Measurements from ENCODE around the gene CA10.

CA10 gene

DNA sequence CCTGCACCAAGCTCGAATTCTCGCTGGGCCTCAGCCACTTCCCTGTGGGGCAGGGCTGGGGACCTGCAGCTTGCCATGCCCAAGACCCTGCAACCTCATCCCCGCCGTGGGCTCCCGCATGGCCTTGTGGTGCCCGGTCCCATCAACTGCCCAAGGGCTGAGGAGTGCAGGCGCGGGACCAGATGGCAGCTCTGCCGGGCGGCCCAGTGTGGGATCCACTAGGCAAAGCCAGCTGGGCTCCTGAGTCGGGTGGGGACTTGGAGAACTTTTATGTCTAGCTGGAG lies 489.6 kb downstream of the CA10 start:
- no peak for DNase-seq

DNA sequence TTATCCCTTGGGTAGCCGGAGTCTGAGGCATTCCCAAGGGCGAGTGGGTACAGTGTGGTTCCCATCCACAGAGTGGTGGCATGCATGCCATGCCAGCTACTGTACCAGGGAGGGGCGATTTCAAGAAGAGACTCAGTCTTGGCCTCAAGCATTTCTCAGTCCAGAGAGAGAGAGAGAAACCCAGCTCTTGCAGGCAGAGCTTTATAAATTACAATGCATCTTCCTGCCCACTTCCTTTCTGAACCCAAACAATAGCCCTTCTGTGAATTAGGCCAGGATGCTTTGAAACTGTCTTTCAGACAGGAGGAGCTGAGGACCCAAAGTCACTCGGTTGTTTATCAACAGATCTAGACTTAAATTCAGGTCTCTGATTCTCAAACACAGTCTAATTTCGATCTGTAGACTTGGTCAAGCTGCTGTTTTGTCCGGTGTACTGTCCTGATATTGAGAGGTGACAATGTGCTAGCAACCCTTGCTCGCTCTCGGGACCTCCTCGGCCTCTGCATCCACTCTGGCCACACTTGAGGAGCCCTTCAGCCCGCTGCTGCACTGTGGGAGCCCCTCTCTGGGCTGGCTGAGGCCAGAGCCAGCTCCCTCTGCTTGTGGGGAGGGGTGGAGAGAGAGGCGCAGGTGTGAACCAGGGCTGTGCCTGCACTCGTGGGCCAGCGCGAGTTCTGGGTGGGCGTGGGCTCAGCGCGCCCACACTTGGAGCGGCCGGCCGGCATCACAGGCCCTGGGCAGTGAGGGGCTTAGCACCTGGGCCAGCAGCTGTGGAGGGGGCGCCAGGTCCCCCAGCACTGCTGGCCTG lies 490.2 kb downstream of the CA10 start:
- DNase-seq: no peak

DNA sequence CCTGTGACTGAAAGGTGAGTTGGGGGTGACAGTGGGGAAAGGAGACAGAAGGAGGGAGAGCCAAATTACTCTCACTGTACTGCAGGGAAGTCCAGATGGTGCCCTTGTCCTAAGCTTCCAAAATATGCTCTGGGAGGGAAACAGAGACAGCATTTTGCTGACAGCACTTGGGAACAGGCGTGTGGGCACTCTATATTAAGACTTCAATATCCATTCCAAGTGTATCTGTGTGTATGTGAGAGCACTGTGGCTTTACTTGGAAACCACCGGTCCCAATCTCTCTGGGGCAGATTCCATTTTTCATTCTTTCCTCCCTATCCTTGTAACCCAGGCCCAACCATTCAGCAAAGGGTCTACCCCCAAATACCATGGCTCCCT lies 490.8 kb downstream of the CA10 start:
- DNase-seq: no peak

DNA sequence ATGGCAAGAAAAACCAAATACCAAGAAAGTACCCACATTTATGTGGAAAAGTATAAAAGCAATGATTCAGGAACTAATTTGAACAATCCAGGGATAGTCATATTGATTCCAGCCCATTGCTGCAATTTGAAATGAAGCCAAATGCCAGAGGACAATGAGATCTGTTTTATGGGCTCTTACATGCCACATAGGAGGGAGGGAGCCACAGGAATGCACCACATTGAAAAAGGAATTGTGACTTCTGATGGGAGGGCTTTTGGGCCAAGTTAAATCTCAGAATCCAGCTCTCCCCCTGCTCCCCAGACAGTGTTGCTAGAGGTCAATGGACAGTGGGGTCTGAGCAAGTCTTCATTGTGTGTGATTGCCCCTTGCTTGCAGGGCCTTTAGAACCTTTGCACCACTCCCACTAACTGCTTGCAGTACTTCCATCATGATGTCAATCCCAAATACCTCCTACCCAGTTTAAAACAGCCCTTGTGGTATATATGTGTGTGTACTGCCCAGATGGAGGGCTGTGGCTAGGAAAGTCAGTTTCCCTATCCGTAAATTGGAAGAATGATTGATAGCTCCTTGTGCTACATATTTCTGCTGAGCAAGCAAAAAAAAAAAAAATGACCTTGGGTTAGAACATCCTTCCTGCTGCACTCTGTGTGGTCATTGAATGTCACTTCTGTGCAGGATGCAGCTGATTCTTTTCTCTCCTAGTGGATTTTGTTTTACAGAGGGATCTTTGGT lies 491.4 kb downstream of the CA10 start:
- DNase-seq: no peak

DNA sequence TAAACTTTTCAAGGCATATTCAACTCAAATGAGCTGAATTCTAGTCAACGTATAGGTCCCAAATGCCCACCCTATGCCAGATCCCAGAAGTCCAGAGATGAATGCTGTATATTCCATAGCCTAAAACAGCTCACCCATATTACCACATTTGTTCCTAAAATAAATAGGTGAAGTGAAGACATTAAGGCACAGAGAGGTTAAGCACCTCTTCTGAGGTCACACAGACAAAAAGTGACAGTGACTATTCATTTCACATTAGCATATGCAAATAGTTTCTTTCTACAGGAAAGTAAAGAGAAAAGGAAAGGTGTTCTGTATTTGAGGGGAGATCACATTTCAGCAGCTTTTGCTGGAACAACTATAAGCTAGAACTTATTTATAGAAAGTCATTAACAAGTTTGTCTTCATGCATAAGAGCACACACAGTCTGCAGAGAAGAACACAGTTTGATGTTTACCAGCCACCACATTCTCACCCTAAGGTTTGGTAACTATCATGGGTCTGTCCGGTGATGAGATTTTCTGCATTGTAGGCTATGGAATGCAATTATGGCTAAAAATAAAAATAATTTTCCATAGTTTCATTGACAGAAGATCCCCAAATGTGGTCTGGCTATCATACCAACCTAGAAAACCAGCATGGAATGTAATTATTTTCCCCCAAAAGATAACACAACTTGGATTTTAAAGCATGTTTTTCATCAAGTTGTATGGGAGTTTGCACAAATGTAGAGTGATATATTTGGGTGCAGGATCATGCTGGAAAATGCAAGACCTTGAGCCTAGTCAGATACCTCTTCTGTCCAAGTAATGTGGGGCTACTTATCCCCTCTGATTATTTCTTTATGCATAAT lies 496.1 kb downstream of the CA10 start:
- no peak for DNase-seq

DNA sequence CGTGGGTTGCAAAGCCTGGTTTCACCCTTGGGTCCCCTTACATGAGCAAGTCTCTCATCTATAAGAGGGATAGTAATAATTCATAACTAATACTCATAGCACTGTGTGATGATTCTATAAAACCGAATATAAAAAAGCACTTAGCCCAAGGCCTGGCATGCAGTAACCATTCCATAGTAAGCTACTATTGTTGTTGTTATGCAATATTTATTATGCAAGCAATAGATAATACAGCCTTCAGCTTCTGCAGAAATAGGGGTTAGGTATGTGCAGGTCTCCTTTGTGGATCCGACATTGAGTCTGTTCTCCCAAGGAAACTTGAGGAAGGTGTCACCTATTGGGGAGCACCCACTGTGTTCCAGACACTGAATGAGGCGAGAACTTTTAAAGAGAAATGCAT lies 497.1 kb downstream of the CA10 start:
- no peak for DNase-seq

DNA sequence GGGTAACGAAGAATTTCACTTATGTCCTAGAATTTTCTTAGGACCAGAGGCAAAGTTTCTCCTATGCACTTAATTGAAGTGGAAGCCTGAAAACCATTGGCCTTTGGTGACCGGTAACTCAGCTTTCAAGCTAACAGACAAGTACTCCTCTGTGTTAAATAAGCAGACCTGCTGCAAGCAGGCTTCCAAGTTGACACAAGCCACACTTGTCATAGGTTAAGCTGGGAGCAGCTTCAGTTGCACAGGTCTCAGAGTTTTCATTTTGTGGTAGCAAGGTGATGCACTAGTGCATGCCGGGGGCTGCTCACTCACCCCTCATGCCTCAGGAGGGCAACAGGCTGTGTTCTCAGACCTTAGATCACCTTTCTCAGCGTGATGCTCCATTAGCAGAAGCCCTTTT lies 498.2 kb downstream of the CA10 start:
- no peak for DNase-seq

DNA sequence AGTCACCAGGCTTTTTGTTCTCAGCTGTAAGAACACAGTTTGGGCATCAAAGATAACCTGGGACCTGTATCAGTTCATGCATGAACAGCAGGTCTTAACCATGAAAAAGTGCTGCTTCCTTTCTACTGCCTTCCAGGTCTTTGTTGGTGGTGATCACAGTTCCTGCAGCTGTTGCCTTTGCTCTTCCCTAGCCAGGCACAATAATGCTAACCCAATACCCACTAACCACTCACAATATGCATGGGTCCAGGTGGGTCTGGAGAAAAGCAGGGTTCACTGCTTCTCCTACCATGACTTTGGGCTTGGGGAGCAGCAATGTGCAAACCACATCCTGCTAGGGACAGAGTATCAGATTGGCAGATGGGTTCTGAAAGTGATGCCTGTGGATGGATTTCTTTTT lies 501.3 kb downstream of the CA10 start:
- no peak for DNase-seq

DNA sequence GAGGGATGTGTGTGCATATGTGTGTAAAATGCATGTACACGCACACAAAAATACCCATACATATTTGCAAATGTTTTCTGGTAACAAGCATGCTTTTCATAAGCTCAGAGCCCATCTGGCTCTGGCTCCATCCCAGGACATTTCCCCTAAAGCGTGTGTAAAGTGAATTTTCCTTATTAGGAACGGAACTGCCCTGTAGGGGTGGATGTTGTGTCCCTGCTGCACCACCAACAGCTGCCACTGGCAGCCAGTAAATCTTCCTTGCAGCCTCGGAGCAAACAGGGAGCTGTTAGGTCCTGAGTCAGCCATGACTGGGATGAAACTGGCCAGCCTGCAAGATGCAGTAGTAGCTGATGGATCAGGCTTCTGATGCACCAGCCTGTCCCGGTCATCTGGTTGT lies 504.6 kb downstream of the CA10 start:
- no peak for DNase-seq

DNA sequence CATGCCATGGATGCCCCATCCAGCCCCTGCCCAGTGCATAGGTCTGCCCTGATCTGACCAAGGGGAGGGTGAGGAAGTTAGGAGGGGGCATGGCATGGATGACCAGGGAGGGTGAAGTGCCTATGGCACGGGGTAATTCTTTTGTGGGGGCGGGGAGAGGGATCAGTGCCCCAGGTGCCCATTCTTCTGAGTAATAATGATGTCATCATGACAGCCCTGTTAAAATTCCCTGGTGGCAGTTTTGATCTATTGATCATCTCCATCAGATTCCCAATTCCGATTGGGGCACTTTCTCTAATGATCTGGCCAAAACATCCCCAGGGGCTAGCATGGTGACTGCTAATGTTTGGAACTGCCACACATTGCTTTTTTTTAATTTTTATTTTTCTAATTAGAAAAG lies 506.0 kb downstream of the CA10 start:
- DNase-seq: no peak

DNA sequence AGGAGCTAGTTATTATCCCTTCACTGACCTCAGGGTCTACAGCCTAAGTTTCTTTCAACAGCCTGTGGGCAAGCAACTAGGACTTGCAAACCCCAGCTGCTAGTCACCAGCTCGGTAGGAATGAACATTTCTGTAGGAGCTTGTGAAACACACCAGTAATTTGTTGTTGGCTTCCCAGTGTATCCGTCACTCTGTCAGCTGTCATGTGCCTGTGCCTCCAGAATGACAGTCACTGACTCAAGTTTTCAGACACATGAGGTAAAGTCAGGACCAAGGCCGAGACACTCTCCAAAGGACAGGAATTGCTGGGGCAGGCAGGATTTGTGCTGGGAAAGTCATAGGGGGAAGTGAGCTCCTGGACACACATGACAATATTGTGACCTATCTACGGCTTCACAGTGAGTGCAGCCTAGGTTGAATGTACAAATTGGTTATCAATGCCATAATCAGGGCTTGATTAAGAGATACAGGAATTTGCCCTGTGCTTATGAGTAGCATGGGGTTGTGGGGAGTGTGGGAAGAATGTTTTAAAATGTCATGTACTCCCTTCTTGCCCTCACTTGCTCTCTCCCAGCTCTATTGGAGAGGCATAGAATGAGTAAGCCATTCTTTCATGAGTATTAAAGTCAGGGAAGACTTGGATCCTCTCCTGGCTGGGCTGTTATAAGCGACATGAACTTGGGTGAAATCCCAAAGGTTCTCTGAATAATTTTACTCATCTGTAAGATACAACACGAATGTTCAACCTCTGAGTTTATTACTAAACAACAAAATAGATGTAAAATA lies 506.8 kb downstream of the CA10 start:
- no peak for DNase-seq

DNA sequence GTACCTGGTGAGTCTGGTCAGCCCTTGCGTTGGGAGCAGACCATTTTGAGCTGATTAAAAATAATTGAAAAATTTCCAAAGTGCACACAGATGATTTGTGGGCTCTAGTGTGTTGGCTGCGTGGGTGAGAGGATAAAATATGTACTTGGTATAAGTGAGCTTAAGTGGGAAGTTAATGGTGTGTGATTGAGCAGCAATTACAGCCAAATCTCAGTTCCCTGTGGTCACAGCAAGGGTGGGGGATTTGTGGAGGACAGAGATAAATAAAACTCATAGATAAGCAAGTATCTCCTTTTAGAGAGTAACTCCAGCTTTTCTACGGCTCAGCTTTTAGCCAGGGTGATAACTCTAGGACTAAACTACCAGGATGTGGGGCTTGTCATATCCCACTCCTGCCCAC lies 507.7 kb downstream of the CA10 start:
- no peak for DNase-seq

DNA sequence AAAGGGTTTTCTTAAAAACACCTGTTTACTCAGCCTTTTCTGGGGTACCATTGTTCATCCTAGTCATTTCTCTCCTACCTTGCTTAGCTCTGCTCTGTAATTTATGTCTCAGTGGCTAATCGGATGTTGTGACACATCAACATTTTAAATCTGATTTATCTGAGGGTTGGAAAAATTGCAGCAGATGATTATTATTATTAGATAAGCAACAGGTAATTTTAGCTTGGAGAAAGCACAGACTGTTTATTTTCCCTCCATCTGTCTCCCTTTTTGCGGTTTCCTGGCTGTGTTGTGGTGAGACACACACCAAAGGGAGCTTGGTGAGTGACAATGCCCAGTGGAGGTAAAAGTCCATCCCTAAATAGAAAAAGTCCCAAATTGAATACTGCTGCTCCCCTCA lies 508.3 kb downstream of the CA10 start:
- DNase-seq: no peak

DNA sequence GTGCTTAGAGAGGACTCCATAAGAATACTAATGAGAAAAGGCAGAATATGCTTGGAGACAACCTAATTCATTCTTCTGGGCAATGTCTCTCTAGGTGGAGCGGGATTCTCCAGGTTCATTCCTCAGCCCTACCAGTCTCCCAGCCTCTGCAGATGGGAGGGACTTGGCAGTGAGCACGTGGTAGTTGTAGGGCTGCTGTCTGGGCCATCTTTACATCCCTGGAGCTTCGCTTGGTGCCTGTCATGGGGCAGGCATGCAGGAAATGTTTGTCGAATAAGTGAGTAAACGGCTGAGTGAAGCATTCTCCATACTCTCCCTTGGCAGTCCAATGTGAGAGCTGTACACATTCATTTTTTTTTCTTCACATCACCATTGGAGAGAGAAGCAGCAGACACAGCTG lies 510.7 kb downstream of the CA10 start:
- no peak for DNase-seq

DNA sequence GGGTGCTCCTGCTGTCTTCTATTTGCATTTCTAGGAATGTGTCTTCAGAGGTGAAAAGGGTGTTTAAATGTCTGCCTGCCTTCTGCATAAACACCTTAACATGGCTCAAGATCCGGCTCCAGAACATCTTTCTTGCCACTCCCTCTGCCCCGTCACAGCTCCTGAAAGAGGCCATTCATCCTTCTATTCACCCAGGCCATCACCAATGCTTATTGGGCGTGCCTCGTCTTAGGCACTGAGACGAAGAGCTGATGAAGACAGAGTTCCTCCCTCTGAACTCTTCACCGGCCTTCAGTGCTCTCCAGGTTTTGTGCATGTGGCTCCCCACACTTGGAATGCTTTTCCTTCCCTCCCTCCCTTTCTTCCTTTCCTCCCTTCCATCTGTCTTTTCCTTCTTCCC lies 511.4 kb downstream of the CA10 start:
- no peak for DNase-seq

DNA sequence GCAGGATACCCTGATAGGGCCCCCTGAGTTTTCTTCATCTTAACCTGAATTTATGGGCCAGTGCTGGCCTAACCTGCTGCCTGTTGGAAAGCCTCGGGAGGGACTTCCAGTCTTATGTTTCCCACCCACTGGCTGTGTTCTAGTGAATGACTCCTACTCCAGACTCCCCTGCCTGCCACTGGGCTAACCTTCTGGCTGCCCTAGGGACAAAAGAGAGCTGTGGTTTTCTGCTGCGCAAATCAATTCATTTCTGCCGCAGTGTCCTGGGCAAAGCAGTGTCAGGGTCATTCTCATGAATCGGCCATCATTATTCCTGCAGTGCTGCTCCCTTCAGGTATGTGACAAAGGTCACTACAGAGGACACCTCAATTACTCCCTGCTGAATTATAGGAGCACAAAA lies 512.0 kb downstream of the CA10 start:
- DNase-seq: no peak

DNA sequence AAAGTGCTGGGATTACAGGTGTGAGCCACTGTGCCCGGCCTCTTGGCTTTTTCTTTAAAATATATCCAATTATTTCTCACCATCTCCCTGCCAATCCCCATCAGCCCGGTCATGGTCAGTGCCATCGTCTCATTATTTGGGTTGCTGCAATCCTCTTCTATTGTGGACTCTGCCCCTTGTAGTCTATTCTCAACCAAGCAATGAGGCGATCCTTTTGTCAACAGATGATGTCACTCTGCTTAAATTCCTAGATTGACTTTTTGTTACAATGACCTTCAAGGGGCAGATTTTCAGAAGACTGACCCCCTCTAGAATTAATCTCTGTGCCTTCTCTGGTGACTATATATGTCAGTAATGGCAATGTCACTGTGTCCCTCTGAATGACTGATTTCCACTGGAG lies 513.5 kb downstream of the CA10 start:
- DNase-seq: no peak

DNA sequence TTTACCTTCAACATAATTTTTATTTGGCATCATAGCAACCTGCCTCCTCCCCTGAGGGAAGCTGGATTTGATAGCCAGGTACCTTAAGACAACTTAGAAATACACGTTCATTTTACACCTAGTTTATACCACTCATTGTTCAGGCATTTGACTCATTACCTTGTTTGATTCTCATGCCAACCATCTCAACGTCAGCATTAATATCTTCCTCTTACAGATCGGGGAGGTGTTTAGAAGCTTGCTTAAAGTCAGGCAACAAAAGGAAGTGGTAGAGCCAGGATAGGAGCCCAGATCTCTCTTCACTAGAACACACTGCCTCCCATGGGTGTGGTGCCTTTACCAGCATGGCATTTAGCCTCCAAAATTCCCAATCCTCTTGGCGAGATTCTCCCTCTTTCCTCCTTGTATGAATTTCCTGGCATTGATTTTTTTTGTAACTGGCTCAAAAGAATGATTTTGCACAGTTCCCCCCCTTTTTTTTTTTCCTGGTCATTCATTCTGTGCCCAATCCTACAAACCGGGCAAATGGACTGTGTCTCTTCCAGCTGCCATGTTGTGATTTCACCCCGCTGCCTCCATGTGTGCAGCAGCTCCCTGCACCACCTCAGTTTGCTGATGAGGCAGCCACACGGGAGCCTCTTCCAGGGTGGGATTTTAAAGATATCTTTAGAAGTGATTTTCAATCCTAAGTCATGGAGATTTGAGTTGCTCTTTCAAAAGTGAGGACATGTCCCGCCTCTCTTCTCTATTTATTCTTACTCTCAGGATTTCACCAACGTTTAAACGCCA lies 514.6 kb downstream of the CA10 start:
- DNase-seq: no peak

DNA sequence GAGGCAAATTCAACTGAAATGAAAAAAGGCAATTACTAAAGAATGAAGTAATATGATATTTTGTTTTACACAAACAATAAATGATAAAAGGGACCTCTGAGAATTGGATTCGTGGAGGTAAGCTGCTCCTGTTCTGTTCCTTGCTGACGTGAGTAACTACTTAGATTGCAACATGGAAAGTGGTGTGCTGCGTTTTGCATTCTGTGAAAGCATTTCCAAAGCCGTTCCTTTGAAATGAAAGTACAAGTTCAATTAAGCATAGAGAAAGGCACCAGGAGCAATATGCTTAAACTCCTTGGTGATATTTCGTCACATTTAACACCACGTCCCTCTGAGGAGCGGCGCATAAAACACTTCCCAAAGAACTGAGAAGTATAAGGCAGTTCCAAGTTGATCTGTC lies 516.5 kb downstream of the CA10 start:
- DNase-seq: no peak

DNA sequence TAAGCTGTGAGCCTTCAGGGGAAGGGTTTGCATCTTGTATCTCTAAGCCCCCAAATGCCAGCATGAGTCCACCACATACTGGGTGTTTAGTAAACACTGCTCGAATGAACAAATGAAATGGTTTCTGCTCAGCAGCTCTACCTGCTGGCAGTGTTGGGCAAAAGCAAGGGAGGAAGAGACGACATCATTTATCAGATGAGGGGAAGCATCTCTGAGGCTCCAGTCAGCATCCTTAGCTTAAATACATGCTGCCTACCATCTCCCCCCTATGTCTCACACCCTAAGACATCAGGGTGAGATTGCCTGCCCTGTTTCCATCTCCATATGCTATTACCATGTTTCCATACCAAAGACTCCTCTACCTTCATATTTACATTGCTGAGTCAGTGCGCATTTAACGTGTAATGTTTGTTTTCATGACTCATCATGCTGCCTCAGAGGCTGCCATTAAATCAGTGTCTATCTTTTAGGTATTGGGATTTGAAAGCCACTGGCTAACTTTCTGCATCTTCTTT lies 518.3 kb downstream of the CA10 start:
- no peak for DNase-seq

DNA sequence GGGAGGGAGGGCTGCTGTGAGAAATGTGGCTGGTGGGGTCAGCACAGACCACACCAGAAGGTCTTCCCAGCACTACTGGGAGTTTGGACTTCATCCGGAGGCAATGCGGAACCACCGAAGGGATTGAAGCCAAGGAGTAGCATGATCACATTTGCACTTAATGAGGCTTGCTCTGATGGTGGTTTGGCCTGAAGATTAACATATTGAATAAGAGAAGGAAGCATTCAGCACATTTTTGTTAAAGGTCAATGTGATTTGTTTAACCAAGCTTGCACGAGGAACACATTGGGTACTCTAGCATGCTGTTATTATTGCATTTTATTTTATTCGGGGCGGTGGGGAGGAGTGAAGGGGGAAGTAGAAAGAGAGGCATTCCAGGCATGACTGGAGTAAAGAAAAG lies 519.5 kb downstream of the CA10 start:
- no peak for DNase-seq

DNA sequence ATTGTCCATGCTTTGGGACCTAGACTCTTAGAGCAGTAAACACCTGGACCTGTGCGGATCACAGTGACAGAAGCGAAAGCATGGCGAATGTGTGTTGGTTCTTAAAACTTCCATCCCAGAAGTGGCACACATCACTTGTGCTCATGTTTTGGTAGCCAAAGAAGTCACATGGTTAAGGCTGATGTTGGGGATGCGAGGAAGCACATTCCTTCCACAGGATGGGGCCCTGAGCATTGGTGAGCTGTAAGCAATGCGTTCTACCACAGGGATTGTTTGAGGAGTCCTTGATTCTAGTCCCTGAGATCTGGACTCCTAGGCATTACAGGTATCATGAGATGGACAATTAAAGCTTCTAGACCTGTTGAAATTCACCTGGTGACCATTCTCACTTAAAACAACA lies 522.2 kb downstream of the CA10 start:
- DNase-seq: no peak

Measured in NK-92 treated with Interleukin-12 subunit alpha and Interleukin-12 subunit beta, amount 100 ng/mL, for 24 hours (cell line).